ENCODE measurements around the gene IL31.

- TF ChIP-seq POLR2AphosphoS5 (IDR thresholded peaks at IDR 0.05; ENCODE audit: low read depth, low read length): no peak
- TF ChIP-seq, protein P1, sequence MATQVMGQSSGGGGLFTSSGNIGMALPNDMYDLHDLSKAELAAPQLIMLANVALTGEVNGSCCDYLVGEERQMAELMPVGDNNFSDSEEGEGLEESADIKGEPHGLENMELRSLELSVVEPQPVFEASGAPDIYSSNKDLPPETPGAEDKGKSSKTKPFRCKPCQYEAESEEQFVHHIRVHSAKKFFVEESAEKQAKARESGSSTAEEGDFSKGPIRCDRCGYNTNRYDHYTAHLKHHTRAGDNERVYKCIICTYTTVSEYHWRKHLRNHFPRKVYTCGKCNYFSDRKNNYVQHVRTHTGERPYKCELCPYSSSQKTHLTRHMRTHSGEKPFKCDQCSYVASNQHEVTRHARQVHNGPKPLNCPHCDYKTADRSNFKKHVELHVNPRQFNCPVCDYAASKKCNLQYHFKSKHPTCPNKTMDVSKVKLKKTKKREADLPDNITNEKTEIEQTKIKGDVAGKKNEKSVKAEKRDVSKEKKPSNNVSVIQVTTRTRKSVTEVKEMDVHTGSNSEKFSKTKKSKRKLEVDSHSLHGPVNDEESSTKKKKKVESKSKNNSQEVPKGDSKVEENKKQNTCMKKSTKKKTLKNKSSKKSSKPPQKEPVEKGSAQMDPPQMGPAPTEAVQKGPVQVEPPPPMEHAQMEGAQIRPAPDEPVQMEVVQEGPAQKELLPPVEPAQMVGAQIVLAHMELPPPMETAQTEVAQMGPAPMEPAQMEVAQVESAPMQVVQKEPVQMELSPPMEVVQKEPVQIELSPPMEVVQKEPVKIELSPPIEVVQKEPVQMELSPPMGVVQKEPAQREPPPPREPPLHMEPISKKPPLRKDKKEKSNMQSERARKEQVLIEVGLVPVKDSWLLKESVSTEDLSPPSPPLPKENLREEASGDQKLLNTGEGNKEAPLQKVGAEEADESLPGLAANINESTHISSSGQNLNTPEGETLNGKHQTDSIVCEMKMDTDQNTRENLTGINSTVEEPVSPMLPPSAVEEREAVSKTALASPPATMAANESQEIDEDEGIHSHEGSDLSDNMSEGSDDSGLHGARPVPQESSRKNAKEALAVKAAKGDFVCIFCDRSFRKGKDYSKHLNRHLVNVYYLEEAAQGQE (IDR thresholded peaks at IDR 0.05; ENCODE audit: insufficient read depth in 1 of 2, low read depth in 2 of 2, low read length in 2 of 2): no peak
Measured at GRCh38 chr12:122208073-122208820, 34.2 kb upstream of the IL31 start.

Measured in PFSK-1 (cell line).